GM19025 (cell line): ENCODE data around the gene RBP2.
"Not testable (repeated sequence)": the region's sequence is repeated elsewhere in the genome, so short reads cannot be mapped to it uniquely, and the experiment has no call there.

Source experiments
- ATAC-seq: cut with Tn5 transposase; IDR thresholded peaks from one replicate; pipeline ENCODE4 v1.9.1; 2021; ENCODE audit warnings: mild to moderate bottlenecking, low read depth, moderate library complexity; ENCODE audit not compliant: unreplicated experiment

Gene RBP2

GRCh38 chr3:139447486-139447885, 28.8 kb downstream of the RBP2 start:
- ATAC-seq, result no peak

DNA sequence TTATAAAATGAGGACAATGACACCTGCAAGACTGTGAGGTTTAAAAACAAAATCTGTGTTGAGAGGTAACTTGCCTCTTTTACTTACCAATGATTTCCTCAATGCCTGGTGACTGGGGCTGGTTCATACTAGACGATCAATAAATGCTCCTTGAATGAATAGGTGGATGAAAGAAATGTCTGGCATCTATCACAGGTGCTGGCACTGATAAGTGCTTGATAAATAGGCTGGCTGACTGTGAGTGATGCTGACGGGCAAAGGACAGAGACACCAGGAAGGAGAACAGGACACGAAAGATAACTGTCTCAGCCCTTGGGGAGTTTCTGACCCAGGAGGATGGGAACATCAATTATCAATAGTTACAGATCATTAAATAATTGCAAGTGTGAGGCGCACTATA, 31.9 kb downstream of the RBP2 start:
- ATAC-seq, result no peak

GRCh38 chr3:139443186-139443585, 33.1 kb downstream of the RBP2 start:
- ATAC-seq, result no peak

DNA sequence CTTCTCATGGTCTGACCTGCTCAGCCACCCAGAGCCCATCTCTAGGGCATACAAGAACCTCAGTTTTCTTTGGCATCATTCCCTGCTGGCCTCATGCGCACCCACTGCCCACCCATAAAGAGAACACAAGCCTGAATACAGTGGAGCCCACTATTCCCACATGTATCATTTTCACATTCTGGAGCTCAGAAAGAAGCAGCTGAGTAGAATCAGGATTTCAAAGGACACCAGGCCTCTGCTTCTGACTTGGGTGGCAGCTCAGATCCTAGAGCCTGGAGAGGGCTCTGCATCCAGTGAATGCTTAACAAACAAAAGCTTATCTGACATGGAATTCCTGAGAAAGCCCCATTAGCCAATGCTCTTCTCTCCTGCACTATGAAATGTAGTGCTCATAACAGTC, 34.7 kb downstream of the RBP2 start:
- no peak for ATAC-seq

GRCh38 chr3:139440639-139441556, 35.4 kb downstream of the RBP2 start:
- ATAC-seq, result no peak

DNA sequence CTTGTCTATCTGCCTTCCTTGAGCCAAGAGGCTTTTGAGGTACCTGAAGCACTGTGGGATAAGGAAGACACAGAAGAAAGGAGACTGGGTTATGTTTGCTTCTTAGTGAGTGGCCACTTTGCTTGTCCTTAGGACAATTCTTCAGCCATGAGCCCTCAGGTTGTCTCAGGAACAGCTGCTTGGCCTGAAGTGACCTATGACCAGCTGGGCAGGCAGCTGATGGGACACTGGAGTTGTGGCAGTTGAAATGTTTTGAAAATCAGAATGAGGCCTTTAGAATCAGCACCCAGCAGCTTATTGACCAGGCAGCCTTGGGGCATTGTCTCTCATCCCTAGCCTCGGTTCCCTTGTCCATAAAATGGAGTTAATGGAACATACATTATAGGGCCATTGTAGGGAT, 37.0 kb downstream of the RBP2 start:
- ATAC-seq, result no peak

DNA sequence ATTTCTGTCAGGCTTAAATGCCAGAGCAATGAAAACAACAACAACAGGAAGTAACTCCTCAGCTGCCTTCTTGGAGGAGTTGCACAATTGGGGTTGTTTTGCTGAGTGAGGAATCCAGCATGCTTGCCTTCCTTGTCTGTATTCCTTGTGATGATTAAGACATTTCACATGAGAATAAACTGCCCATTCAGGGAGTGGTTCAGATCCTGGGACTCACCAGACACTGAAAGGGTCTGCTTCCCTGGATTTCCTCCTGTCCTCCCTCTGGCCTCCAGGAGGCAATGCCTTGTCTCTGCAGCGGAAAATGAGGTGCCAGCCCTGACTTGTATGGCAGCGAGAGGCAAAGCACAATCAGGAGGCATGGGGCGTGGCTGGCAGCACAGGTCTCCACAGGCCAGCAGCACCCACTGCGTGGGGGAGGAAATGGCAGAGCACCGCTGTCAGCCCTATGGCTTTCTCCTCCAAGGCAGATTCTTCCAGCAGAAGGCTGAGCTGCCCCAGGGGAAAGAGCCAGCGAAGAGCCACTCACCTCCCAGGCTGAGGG, 41.5 kb downstream of the RBP2 start:
- ATAC-seq, result no peak

- no peak for ATAC-seq
These were observed 42.1 kb downstream of the RBP2 start for GRCh38 chr3:139434228-139434627.

GRCh38 chr3:139433089-139433488, 43.2 kb downstream of the RBP2 start:
- no peak for ATAC-seq

GRCh38 chr3:139430493-139430892, 45.8 kb downstream of the RBP2 start:
- ATAC-seq, result no peak

- peak; percentile 73 for ATAC-seq
These were observed 48.8 kb downstream of the RBP2 start for GRCh38 chr3:139427283-139428060.

DNA sequence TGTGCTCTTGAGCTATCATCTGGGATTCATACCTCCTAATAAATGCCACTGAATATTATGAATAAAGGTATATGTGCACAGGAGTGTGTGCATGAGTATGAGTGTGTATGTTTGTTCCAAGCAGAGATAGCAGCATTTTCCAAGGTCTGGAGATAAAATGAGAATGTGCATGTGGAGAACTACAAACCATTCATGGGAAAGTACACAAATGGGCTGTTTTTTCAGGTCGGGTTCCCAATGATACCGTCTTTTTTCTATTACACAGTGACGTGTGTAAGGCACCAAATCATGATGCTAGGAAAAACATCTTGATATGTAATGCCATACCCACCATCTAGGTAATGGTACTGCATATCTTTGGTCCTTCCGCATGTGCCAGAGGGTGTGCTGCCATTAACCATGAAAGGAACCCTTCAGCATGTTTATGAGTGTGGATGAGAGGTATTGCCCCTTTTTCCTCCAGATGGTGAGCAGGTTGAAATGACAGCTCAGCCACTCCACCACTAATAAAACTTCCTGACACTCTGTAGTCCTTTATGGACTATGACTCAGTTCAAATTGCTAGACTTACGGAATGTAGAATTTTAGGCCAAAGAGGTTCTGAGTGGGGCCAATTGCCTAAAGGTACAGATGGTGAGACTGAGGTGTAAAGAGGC, 50.4 kb downstream of the RBP2 start:
- ATAC-seq, result no peak

DNA sequence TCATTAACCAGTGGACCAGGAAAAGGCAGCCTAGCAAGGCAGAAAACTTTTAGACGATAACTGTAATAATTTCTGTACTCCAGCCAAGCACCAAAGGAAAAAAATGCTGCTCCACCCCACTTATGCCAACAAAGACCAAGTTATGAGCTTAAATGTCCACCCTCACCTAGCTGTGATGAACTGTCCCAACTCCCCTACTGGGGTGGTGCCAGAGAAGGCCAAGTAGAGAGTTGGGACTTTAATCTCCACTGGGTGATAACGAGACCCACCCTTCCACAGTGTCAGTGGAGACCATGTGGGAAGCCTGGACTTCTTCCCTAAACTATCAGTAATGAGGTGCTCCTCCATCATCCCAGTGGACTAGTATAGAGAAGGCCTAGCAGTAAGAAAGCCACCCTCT, 53.1 kb downstream of the RBP2 start:
- no peak for ATAC-seq

GRCh38 chr3:139421460-139421859, 54.9 kb downstream of the RBP2 start:
- ATAC-seq, result no peak

DNA sequence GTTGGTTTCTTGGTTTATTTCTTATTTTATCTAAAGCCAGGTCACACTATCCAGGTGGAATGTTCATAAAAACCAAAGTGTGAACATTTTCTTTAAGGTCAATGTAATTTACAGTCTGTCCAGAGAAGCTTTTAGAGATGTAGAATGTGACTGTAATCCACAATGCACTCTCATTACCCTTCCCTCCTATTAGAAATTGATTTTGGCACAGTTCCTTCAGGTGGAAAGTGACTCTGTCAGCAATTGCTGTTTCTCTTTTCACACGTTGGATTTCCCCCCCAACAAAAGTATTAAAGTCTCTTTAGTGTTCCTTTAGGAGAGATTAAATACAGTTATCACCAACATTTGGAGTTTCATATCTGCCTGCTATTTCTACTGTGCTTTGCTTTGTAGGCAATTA, 55.3 kb downstream of the RBP2 start:
- no peak for ATAC-seq

- no peak for ATAC-seq
These were observed 58.2 kb downstream of the RBP2 start for GRCh38 chr3:139418144-139418543.

GRCh38 chr3:139416275-139416674, 60.0 kb downstream of the RBP2 start:
- ATAC-seq, result no peak

DNA sequence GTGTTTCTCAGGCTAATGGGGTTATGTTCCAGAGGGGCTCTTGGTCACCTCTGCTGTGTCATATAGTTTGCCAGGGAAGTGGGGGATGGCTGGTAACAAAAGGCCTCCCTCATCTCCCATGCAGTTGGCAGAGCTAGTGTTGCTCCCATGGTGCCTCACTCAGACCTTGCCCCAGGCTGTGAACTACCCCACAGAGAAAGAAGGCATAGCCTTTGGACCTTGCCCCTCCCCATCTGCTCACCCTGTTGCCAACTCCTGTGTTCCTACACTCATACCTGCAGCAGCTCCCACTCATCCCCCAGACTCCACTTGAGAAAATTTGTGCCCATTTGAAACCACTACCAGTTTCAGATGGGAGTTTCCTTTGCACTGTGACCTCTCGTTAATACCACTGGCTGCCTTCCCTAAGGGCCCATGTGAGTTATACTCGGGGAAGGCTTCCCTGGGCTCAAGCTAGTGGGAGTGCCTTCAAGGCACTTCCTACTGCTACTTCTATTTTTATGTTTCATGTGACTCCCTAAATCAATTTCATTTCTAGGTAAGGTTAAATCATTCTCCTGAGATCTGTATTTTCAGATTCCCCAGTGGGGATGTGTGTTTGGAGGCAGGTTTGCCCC, 61.6 kb downstream of the RBP2 start:
- ATAC-seq, result no peak

DNA sequence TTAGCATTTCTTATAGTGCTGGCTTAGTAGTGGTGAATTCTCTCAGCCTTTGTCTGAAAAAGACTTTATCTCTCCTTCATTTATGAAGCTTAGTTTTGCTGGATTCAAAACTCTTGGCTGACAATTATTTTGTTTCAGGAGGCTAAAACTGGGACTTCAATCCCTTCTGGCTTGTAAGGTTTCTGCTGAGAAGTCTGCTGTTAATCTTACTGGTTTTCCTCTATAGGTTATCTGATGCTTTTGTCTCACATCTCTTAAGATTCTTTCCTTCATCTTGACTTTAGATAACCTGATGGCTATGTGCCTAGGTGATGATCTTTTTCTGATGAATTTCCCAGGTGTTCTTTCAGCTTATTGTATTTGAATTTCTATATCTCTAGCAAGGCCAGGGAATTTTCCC, 63.4 kb downstream of the RBP2 start:
- ATAC-seq, result not testable (repeated sequence)
